Activated T-cell treated with anti-CD3 and anti-CD28 coated beads for 4 hours (primary cell): ENCODE results near the gene ANKRD11.
"Not testable (repeated sequence)": the region's sequence is repeated elsewhere in the genome, so short reads cannot be mapped to it uniquely, and the experiment has no call there.

ENCODE experiments used
- DNase-seq: peaks from one replicate; pipeline ENCODE4 v3.0.0-alpha.2; 2020

Gene ANKRD11

GRCh38 chr16:89376812-89377452 is 113.4 kb downstream of the ANKRD11 start:
- DNase-seq, result no peak

- DNase-seq, result no peak
These were observed 114.7 kb downstream of the ANKRD11 start for GRCh38 chr16:89375686-89376085.

GRCh38 chr16:89375021-89375420 is 115.3 kb downstream of the ANKRD11 start:
- no peak for DNase-seq

DNA sequence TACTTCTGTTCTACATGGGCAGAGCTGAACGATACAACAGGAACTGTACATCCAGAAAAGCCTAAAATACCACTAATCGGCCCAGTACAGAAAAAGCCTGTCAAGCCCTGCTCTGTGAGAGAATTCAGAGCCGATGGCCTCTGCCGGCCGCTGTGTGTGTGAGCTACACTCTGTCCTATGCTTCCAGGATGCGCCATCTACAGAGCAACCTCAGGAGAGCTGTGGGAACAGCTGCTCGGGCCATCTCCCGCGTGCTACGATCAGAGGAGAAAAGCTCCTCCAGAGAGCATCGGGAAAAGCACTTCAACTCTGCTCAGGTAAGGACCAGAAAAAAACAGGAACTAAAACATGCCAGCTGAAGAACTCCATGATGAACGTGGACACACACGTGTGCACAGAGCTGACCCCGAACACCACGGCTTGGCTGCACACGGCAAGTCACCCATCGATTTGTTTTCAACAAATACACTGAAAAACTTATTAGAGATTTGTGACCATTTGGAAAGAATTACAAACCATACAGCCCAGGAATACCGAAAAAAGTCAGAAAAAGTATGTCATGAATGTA is 115.9 kb downstream of the ANKRD11 start:
- DNase-seq, result no peak

GRCh38 chr16:89373355-89374110 is 116.8 kb downstream of the ANKRD11 start:
- DNase-seq, result no peak

DNA sequence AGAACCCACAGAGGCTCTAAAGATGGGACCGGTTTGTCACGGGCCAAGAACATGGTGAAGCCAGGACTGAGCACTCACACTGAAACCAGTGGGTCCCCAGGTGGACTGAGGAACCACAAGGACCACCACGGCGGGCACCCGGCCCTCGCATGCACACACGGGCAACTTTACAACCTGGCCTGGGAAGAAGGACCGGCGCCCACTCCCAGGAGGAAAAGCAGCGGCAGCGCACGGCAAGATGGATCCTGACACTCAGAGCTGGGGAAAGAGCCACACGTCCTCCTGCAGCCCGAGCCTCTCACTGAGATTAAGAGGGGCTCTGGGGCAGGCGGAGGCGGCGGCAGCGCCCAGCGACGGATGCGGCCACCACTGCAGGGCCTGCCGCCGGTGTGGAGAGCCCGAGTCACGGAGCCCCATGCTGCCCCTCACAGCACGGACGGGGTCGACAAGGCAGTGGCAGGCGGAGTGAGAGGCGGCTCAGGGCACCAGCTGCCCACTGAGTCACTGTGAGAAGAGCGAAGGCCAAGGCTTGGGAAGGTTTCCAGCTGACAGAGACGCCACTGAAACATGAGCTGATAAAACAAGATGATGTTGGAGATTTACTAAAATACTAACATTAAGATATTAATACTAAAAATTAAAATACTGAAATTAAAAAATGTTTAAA is 118.3 kb downstream of the ANKRD11 start:
- no peak for DNase-seq

GRCh38 chr16:89371386-89371785 is 119.0 kb downstream of the ANKRD11 start:
- DNase-seq, result no peak

- DNase-seq, result no peak
These were observed 119.8 kb downstream of the ANKRD11 start for GRCh38 chr16:89370601-89371000.

GRCh38 chr16:89370081-89370511 is 120.3 kb downstream of the ANKRD11 start:
- DNase-seq, result no peak

DNA sequence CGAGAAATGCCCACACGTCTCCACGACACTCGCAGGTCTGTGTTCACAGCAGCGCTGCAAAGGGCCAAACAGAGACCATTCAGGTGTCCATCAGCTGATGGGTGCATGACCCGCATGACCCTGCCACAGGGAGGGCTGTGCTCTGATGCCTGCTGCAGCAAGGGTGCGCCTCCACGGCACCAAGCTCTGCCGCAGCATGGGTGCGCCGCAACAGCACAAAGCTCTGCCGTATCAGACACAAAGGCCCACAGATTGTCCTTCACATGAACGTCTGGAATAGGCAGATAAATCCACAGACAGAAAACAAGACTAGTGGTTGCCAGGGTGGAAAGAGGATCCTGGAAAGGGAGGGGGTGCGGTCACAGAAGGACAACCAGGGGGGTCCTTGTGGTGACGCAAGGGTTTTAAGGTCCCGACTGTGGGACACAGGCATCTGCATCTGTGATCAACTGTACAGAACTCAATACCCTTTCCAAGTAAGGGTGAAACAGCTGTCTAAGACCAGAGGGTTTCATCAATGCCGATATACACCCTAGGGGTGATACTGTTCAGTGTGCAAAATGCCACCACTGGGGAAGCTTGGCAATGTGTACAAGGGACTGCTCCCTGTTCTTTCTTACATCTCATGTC is 121.0 kb downstream of the ANKRD11 start:
- no peak for DNase-seq

- DNase-seq, result no peak
These were observed 121.6 kb downstream of the ANKRD11 start for GRCh38 chr16:89368604-89369249.

DNA sequence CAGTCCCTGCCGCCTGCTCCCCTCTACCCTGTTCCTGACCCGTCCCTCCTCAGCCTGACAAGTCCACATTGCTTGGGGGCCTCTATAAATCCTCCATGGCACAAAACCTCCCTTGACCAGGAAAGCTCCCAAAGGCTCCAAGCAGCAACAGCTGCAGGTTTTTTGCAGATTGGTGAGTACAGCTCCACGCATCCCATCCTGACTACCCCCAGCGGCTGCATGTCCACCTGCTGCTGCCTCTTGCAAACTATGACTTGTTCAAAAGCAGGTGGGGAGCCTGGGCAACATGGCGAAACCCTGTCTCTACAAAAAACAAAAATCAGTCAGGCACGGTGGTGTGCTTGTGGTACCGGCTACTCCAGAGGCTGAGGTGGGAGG is 122.8 kb downstream of the ANKRD11 start:
- DNase-seq, result no peak

DNA sequence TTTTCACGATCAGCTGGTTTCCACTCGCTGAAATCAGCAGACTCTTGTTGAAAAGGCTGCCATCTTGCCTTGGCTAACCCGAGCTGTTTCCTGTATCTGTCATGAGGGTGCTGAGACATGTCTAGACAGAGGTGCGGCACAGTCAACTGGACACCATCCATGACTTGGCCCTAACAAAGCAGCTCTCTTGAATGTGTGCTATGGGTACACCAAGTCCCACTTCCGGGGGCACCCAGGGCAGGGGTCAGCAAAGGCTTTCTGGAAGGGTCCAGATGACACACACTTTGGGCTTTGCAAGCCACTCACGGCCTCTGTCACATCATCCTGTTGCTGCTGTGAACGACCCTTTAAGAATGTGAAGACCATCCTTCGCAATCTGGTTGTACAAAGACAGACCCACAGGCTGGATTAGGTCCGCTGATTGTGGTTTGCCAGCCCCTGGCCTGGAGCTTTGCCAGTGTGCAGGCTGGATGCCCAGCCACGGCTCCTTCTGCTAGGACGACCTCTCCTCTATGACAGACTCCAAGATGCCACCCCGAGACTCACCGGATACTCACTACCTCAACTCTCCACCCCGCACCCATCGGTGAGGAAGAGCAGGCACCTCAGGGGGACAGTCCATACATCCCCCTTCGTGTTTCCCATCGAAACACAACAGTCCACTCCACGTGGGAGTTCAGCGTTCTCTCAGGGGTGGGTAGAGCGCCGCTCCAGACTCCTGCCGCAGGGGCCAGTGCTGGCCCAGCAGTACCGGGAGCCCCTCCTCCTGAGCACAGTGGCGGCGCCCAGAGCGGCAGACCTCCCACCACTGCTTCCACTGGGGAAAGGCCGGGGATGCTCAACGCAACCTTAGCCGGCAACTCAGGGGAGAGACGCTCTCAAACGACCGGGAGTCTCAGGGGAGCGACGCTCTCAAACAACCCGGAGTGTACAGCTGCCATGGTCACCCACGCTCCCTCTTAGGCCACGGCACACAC is 123.5 kb downstream of the ANKRD11 start:
- no peak for DNase-seq

DNA sequence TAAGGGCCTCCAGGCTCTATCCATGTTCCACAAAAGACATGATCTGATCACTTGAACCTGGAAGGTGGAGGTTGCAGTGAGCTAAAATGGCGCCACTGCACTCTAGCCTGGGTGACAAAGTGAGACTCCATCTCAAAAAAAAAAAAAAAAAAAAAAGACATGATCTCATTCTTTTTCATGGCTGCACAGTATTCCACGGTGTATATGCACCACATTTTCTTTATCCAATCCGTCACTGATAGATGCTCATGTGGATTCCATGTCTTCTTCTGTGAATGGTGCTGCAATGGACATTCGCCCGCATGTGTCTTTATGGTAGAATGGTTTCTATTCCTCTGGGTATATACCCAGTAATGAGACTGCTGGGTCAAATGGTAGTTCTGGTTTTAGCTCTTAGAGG is 124.4 kb downstream of the ANKRD11 start:
- DNase-seq, result no peak

DNA sequence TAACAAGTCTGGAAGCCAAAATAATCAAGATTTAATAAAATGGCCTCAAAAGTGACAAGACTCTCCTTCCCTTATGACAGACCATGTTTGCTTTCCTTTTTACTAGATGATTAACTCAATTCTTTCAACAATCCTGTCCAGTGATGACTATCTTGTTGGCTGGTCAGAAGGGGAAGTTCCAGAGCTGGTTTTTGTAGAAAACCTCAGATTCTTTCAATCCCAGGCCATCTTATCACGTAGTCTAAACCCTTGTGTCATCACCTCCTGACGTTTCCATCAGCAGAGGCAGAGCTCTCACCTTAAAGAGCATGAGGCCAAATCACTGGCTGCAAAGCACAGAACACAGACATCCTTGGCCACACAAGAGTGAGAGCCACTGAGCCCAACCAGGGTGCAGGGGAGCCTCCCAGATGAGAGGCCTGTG is 125.3 kb downstream of the ANKRD11 start:
- DNase-seq, result no peak

DNA sequence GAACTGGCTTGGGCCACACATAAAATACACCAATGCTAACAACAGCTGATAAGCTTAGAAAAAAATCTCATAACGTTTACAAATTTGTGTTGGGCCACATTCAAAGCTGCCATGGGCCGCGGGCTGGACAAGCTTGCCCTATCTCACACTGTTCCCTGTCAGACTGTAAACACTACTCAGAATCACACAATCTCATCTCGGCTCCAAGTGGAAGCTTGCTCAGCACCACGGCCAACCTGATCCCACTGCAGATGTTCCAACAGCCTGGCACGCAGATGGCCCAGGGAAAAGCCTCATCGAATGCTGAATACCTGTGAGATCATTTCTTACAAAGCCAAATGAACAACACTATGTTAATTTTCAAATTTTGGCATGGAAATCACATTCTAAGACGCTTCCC is 125.8 kb downstream of the ANKRD11 start:
- no peak for DNase-seq

GRCh38 chr16:89363621-89364393 is 126.6 kb downstream of the ANKRD11 start:
- peak; percentile 12 for DNase-seq

DNA sequence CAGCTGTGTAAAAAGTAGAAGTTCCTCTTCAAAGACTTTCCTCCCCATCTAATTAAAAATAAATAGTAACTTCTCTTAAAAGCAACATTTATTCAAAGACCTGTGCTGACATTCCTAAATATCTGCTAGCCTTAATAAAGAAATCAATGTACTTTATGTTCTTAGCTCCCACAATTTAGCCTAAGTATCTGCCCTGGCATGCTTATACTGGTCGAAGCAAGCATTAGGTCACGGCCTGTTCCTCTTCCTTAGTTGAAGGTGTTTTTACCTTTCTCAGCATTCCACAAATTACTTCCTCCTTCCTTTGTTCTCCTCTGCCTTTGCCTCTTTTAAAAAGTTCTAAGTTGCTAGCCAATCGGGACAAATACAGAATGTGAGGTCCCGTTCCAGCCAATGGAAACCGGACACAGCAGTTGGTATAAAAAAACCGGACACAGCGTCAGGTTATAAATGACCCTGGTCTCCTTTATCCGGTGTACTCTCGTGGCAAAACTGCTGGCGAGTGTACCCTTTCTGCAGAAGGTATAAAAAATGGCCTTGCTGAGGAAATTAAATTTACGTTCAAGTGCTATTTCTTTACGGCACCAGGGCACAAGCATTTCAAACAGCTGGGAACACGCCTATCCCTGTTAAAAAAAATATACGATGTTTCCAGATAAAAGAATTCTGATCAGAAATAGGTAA is 127.7 kb downstream of the ANKRD11 start:
- DNase-seq, result not testable (repeated sequence)

GRCh38 chr16:89361751-89362539 is 128.4 kb downstream of the ANKRD11 start:
- no peak for DNase-seq
